ENCODE data around the gene ZDHHC12. TPM values are rescaled to one million over a fixed set of nuclear protein-coding genes. Genes with fewer than 3 reads are reported as not detected.

Gene ZDHHC12
- polyA plus RNA-seq, 3 donors from 2014 or later, result 63.7 to 76.6 (median 66.6) TPM

DNA sequence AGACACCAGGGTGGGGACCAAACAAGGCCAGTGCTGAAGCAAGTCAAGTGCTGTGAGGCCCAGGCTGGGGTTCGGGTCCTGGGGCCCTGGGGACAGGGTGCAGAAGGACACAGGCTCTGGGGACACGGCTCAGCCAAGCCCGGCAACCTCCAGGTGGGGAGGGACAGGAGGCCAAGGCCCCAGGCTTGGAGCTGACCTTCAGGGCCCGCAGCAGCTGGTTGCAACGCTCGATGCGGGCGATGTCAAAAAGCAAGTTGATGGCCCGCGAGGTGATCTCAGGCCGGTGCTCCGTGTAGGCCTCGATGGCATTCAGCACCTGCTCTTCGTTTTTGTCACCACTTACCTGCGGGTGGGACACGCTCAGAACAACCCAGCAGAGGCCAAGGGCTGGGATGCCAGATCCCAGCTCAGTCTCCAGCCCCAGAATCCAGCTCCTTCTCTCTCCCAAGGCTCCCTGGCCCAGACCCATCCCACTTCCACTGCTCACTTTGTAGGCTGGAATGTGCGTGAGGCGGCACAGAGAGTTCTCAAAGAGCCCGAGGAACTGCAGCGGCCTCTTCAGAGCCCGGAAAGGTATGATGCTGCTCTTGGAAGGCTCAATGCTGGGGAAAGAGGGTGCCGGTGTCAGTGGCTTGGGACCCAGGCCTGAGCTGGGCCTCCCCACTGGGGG, 27.1 kb upstream of the ZDHHC12 start:
- H3K9me3 Mint-ChIP-seq, result no peaks in the 10 kb centered on the region
- peaks cover 0 to 3% (median 1%) of the 10 kb centered on the region in 3 donors for H3K27me3 Mint-ChIP-seq (ENCODE audit: low read depth in 3 of 3)
- H3K4me1 Mint-ChIP-seq, result peaks cover 0 to 2% of the 10 kb centered on the region in 2 donors
- DNase-seq, result no peak
- peaks cover 0 to 3% (median 0%) of the 10 kb centered on the region in 3 donors for H3K36me3 Mint-ChIP-seq
- no peak overlapping the region for H3K27ac Mint-ChIP-seq
- no peak overlapping the region for H3K4me3 Mint-ChIP-seq

DNA sequence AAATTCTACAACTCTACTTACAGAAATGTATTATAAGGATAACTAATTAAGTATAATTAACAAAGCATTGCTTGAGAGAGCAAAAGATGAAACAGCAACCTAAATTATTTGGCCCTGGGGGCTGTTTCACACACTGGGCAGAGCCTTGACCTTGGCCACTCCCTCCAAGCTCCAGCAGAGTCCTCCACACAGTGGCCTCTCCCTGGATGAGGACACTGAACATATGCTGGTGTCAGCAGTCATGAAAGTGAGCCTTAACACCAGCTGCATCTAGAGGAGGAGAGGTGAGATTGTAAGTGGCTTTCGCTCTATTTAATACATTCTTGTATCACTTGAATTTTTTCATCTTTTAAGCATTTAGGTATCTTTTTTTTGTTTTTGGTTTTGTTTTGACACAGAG, 23.3 kb upstream of the ZDHHC12 start:
- Mint-ChIP-seq H3K4me3 (no peak overlapping the region), H3K36me3 (peaks cover 0 to 3% (median 0%) of the 10 kb centered on the region in 3 donors), H3K27ac (no peak overlapping the region), H3K27me3 (ENCODE audit: low read depth in 3 of 3) (peaks cover 0 to 3% (median 1%) of the 10 kb centered on the region in 3 donors), H3K4me1 (no peaks in the 10 kb centered on the region), H3K9me3 (no peaks in the 10 kb centered on the region)
- no peak for DNase-seq

DNA sequence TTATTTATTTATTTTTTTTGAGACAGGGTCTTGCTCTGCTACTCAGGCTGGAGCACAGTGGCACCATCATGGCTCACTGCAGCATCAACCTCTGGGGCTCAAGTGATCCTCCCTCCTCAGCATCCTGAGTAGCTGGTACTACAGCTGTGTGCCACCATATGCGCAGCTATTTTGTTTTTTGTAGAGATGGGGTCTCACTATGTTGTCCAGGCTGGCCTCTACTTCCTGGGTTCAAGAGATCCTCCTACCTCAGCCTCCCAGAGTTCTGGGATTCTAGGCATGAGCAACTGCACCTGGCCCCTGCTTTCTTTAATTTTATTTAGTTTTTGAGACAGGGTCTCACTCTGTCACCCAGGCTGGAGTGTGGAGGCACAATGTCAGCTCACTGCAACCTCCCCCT, 19.5 kb upstream of the ZDHHC12 start:
- DNase-seq, result no peak
- peaks cover 0 to 1% (median 1%) of the 10 kb centered on the region in 3 donors for H3K27me3 Mint-ChIP-seq (ENCODE audit: low read depth in 3 of 3)
- H3K4me3 Mint-ChIP-seq, result no peak overlapping the region
- peaks cover 0 to 10% (median 4%) of the 10 kb centered on the region in 3 donors for H3K36me3 Mint-ChIP-seq
- H3K4me1 Mint-ChIP-seq, result no peaks in the 10 kb centered on the region
- no peak overlapping the region for H3K27ac Mint-ChIP-seq
- H3K9me3 Mint-ChIP-seq, result no peaks in the 10 kb centered on the region

GRCh38 chr9:128742401-128742800, 18.5 kb upstream of the ZDHHC12 start:
- Mint-ChIP-seq H3K27ac (no peak overlapping the region), H3K4me1 (no peaks in the 10 kb centered on the region), H3K27me3 (ENCODE audit: low read depth in 3 of 3) (peaks cover 0 to under 1% (median 0%) of the 10 kb centered on the region in 3 donors), H3K4me3 (no peak overlapping the region), H3K36me3 (peaks cover 0 to 10% (median 4%) of the 10 kb centered on the region in 3 donors), H3K9me3 (no peaks in the 10 kb centered on the region)
- DNase-seq, result no peak

DNA sequence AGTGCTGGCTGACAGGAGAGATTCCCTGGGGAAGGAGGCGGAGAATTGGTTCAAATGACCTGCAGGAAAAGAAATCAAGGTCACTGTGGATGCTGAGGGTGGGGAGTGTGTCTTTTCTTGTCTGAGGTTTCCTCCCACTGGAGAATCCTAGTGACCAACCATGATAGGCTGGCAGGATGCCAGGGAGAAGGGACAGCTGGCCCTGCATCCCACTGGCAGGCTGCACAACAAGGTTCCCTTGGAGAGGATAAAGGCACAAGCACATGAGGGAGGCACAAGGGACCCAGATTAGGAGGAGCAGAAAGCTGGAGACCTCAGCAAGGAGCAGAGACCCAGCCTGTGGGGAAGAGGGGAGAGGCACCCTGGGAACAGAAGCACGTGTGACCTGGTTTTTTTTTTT, 11.4 kb upstream of the ZDHHC12 start:
- peak overlapping the region in 1 of 6 donors; percentile 67 for H3K27ac Mint-ChIP-seq

GRCh38 chr9:128733256-128733655, 9.3 kb upstream of the ZDHHC12 start:
- Mint-ChIP-seq H3K4me3 (no peak overlapping the region), H3K4me1 (no peaks in the 10 kb centered on the region), H3K9me3 (no peaks in the 10 kb centered on the region), H3K27ac (no peak overlapping the region), H3K27me3 (ENCODE audit: low read depth in 3 of 3) (peaks cover 0 to 2% (median 1%) of the 10 kb centered on the region in 3 donors), H3K36me3 (peaks cover 0 to 19% (median 0%) of the 10 kb centered on the region in 3 donors)
- no peak for DNase-seq

More for the DNA sequence above, 11.4 kb upstream of the ZDHHC12 start:
- H3K4me1 Mint-ChIP-seq, result no peaks in the 10 kb centered on the region
- DNase-seq, result no peak
- peaks cover 0 to 24% (median 4%) of the 10 kb centered on the region in 3 donors for H3K36me3 Mint-ChIP-seq
- H3K4me3 Mint-ChIP-seq, result peak overlapping the region in 1 of 5 donors; percentile 33
- H3K9me3 Mint-ChIP-seq, result no peaks in the 10 kb centered on the region
- peaks cover 0 to 2% (median 1%) of the 10 kb centered on the region in 3 donors for H3K27me3 Mint-ChIP-seq (ENCODE audit: low read depth in 3 of 3)

DNA sequence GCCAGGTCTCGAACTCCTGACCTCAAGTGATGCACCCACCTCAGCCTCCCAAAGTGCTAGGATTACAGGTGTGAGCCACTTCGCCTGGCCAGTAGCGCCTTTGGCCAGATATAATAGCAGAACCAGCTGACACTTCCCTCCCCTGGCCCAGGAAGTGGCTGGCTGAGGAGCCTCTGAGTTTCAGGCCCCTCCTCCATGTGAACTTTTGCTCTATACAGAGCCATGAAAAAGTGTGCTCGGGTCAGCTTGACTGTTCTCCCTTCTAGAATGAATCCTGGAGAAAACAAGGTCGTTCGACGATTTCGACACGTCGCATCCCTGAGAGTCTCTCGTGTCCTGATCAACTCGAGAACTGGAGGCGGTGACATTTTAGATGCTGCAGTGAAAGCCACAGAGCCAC, 8.6 kb upstream of the ZDHHC12 start:
- H3K4me3 Mint-ChIP-seq, result no peak overlapping the region
- H3K9me3 Mint-ChIP-seq, result no peaks in the 10 kb centered on the region
- no peak for DNase-seq
- no peak overlapping the region for H3K27ac Mint-ChIP-seq
- peaks cover 0 to 19% (median 0%) of the 10 kb centered on the region in 3 donors for H3K36me3 Mint-ChIP-seq
- no peaks in the 10 kb centered on the region for H3K4me1 Mint-ChIP-seq
- H3K27me3 Mint-ChIP-seq (ENCODE audit: low read depth in 3 of 3), result peaks cover 0 to 2% (median 1%) of the 10 kb centered on the region in 3 donors

- no peak overlapping the region for H3K27ac Mint-ChIP-seq
Measured at GRCh38 chr9:128731691-128732090, 7.8 kb upstream of the ZDHHC12 start.

GRCh38 chr9:128731093-128731492, 7.2 kb upstream of the ZDHHC12 start:
- H3K9me3 Mint-ChIP-seq, result no peaks in the 10 kb centered on the region
- no peak for DNase-seq

More at GRCh38 chr9:128731691-128732090, 7.8 kb upstream of the ZDHHC12 start:
- Mint-ChIP-seq H3K4me1 (no peaks in the 10 kb centered on the region), H3K36me3 (peaks cover 0 to 15% (median 0%) of the 10 kb centered on the region in 3 donors), H3K9me3 (no peaks in the 10 kb centered on the region), H3K27me3 (ENCODE audit: low read depth in 3 of 3) (peaks cover 0 to 2% (median 1%) of the 10 kb centered on the region in 3 donors), H3K4me3 (no peak overlapping the region)
- no peak for DNase-seq

DNA sequence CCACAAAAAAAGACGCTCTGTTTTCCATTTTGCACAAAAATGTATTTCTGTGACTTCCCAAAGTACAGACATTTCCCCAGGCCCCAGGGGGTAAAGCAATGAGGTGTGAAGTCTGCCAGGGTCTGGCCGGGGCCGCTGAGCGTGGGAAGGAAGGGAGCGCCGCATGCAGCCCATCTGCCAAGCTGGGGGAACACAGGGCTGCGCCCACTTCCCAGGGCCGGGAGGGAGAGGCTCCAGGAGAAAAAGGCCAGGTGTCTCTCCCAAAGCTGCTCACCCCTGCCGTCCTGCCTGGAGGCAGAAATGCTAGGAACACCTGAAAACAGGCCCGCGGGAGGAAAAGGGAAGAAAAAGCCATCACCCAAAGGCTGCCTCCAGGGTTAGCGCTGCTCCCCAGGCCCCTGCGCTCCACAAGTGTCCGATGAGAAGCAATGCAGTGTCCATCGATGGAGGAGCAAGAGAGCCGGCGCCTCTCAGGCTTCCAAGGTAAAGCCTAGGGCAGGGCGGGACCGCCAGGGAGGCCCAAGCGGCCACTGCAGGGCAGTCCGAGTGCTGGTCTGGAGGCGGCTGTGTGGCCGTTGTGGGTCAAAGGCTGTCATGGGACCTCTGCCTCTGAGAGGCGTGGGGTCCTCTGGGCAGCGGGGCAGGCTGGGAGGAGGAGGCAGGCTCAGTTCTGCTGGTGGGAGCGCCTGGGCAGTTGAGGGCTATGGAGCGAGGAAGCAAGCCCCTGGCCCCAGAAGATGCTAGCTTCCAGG, 6.0 kb upstream of the ZDHHC12 start:
- Mint-ChIP-seq H3K36me3 (peaks cover 0 to 8% (median 0%) of the 10 kb centered on the region in 3 donors), H3K9me3 (no peaks in the 10 kb centered on the region), H3K4me3 (no peak overlapping the region), H3K4me1 (peaks cover 5 to 11% of the 10 kb centered on the region in 2 donors), H3K27ac (no peak overlapping the region), H3K27me3 (ENCODE audit: low read depth in 3 of 3) (peaks cover 0 to 2% (median 0%) of the 10 kb centered on the region in 3 donors)
- no peak for DNase-seq

More at GRCh38 chr9:128731093-128731492, 7.2 kb upstream of the ZDHHC12 start:
- H3K27me3 Mint-ChIP-seq (ENCODE audit: low read depth in 3 of 3), result peaks cover 0 to 2% (median 1%) of the 10 kb centered on the region in 3 donors
- peaks cover 0 to 15% (median 0%) of the 10 kb centered on the region in 3 donors for H3K36me3 Mint-ChIP-seq
- no peak overlapping the region for H3K27ac Mint-ChIP-seq
- peaks cover 0 to under 1% of the 10 kb centered on the region in 2 donors for H3K4me1 Mint-ChIP-seq
- H3K4me3 Mint-ChIP-seq, result no peak overlapping the region

- Mint-ChIP-seq H3K9me3 (no peaks in the 10 kb centered on the region), H3K4me1 (peaks cover 12 to 18% of the 10 kb centered on the region in 2 donors), H3K4me3 (no peak overlapping the region), H3K36me3 (peaks cover 0 to 2% (median 0%) of the 10 kb centered on the region in 3 donors), H3K27ac (no peak overlapping the region), H3K27me3 (ENCODE audit: low read depth in 3 of 3) (peaks cover under 1 to 8% (median 5%) of the 10 kb centered on the region in 3 donors)
- no peak for DNase-seq
Measured at GRCh38 chr9:128729302-128729701, 5.4 kb upstream of the ZDHHC12 start.

DNA sequence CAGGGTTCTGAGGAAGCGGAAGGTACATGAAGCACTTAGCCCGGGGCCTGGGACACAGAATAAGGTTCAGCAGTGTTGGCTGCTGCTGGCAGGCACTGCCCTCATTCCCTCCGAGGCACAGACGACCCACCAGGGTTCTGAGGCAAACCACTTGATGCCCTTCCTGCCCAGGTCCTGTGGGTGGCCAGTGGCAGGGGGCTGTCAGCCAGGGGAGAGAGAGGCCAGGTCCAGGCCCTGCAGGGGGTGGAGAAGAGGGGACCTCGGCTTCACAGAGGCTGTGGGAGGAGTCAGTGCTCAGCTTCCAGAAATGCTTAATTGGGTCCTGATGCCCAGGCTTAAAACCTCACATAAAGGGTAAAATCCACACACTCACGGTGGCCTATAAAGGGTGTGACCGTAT, 4.4 kb upstream of the ZDHHC12 start:
- Mint-ChIP-seq H3K27ac (no peak overlapping the region), H3K4me3 (no peak overlapping the region)

GRCh38 chr9:128727640-128728248, 3.8 kb upstream of the ZDHHC12 start:
- Mint-ChIP-seq H3K4me1 (peaks cover 24 to 30% of the 10 kb centered on the region in 2 donors), H3K9me3 (no peaks in the 10 kb centered on the region), H3K27me3 (ENCODE audit: low read depth in 3 of 3) (peaks cover 4 to 11% (median 8%) of the 10 kb centered on the region in 3 donors), H3K4me3 (no peak overlapping the region), H3K27ac (no peak overlapping the region), H3K36me3 (no peaks in the 10 kb centered on the region)
- no peak for DNase-seq

More for the DNA sequence above, 4.4 kb upstream of the ZDHHC12 start:
- Mint-ChIP-seq H3K9me3 (no peaks in the 10 kb centered on the region), H3K4me1 (peaks cover 19 to 25% of the 10 kb centered on the region in 2 donors), H3K27me3 (ENCODE audit: low read depth in 3 of 3) (peaks cover 4 to 11% (median 8%) of the 10 kb centered on the region in 3 donors), H3K36me3 (no peaks in the 10 kb centered on the region)
- no peak for DNase-seq
